Body of pancreas (tissue), 4 donors: Measurements from ENCODE around the gene HHAT.

Experiments
- POLR2A ChIP-seq, 3 donors: fragments of 450-650 bp; IDR thresholded peaks; one replicate each; pipeline ENCODE4 v1.6.1; 2016; ENCODE audit warnings: antibody characterized with exemption in 3 of 3, mild to moderate bottlenecking in 2 of 3
- TF ChIP-seq, protein P1 (sequence below), 7 experiments: fragments of 450-650 bp in 4 of 7; fragments of 200-600 bp in 3 of 7; sonication (generic) in 3 of 7; IDR thresholded peaks; one replicate each; pipeline ENCODE4 v1.5.1; 2016 to 2019; ENCODE audit warnings: antibody characterized with exemption in 7 of 7

DNA sequence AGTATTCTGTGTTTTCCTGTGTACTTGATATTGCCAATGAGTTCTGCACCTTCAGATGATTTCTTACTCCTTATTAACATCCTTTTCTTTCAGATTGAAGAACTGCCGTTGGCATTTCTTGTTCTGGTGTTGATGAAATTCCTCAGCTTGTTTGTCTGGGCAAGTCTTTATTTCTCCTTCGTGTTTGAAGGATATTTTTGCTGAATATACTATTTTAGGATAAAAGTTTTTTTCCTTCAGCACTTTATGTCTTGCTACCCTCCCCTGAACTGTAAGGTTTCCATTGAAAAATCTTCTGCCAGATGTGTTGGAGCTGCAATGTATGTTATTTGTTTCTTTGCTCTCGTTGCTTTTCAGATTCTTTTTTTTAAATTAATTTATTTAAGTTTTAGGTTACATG is 265.9 kb downstream of the HHAT start:
- TF ChIP-seq, protein P1, sequence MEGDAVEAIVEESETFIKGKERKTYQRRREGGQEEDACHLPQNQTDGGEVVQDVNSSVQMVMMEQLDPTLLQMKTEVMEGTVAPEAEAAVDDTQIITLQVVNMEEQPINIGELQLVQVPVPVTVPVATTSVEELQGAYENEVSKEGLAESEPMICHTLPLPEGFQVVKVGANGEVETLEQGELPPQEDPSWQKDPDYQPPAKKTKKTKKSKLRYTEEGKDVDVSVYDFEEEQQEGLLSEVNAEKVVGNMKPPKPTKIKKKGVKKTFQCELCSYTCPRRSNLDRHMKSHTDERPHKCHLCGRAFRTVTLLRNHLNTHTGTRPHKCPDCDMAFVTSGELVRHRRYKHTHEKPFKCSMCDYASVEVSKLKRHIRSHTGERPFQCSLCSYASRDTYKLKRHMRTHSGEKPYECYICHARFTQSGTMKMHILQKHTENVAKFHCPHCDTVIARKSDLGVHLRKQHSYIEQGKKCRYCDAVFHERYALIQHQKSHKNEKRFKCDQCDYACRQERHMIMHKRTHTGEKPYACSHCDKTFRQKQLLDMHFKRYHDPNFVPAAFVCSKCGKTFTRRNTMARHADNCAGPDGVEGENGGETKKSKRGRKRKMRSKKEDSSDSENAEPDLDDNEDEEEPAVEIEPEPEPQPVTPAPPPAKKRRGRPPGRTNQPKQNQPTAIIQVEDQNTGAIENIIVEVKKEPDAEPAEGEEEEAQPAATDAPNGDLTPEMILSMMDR (IDR thresholded peaks at IDR 0.05): no peak
- no peak for TF ChIP-seq POLR2A (IDR thresholded peaks at IDR 0.05)
